Psoas muscle (tissue), 8 donors: ENCODE data around the gene SLC24A3. TPM values are rescaled to one million over a fixed set of nuclear protein-coding genes. Genes with fewer than 3 reads are reported as not detected.

Experiments
- ATAC-seq, 4 donors: fragments of 200-7000 bp; cut with Tn5 transposase; one replicate each; pipeline ENCODE4 v1.9.1; 2020; ENCODE audit warnings: moderate library complexity in 3 of 4, mild to moderate bottlenecking in 2 of 4
- DNase-seq, 2 donors: peaks; one replicate each; pipeline ENCODE4 v3.0.0-alpha.2; 2020
- H3K27ac ChIP-seq: fragments of 200-600 bp; one replicate; pipeline ENCODE4 v1.8.0; 2022
- H3K27me3 ChIP-seq, 3 donors: fragments of 200-600 bp in 1 of 3; one replicate each; pipeline versions ENCODE4 v1.6.1 to v1.8.0; 2013 to 2022; ENCODE audit warnings: low read length in 2 of 3, mild to moderate bottlenecking in 2 of 3, moderate library complexity in 1 of 3; ENCODE audit not compliant: insufficient read depth in 3 of 3
- H3K36me3 ChIP-seq, 2 donors: fragments of 200-600 bp in 1 of 2; one replicate each; pipeline versions ENCODE4 v1.6.1 to v1.8.0; 2013 to 2022; ENCODE audit warnings: low read depth in 1 of 2, mild to moderate bottlenecking in 1 of 2, moderate library complexity in 1 of 2; ENCODE audit not compliant: insufficient read depth in 1 of 2
- H3K4me1 ChIP-seq: fragments of 200-600 bp; one replicate; pipeline ENCODE4 v1.8.0; 2022
- H3K4me3 ChIP-seq: fragments of 200-600 bp; one replicate; pipeline ENCODE4 v1.8.0; 2022; ENCODE audit warnings: mild to moderate bottlenecking
- H3K9me3 ChIP-seq: fragments of 200-600 bp; one replicate; pipeline ENCODE4 v1.8.0; 2022
- WGBS, 3 donors: extraction: QIAGEN DNeasy Blood & Tissue Kit; methylation state at CpG; one replicate each; pipeline versions ENCODE4 v1.1.6 to v1.1.7; 2013; 5-methylcytosine and 5-hydroxymethylcytosine counted together
- intact Hi-C, 2 donors: fragments of 100-400 bp; cut with DNase I; formaldehyde crosslinking; loops; one replicate each; pipeline versions ENCODE4 v1.11.0 to v1.14.2; 2022
- polyA plus RNA-seq, 3 donors: library from polyadenylated mRNA; stranded (reverse); fragments of 200-250 nt; gene quantifications; one replicate each; pipeline ENCODE4 v1.2.3, GENCODE V29; 2013
- total RNA-seq, 4 donors: library from RNA; stranded (reverse); fragmentation: NEBNext Ultra II Directional in 2 of 4; extraction: Animal tissue kit (Norgen Biotek cat#: 25700) in 2 of 4; gene quantifications; one replicate each; pipeline versions ENCODE4 v1.2.1 to v1.2.4, GENCODE V29; 2021 to 2023
- TF ChIP-seq, protein P1 (sequence below): fragments of 200-600 bp; IDR thresholded peaks from one replicate; pipeline ENCODE4 v1.8.0; 2022; ENCODE audit warnings: antibody characterized with exemption
- donor health status: healthy with polysubstance abuse.
- donor health status: DM: no; HTN: no; CAD: no; lungs with moderate emphysema.
- donor health status: Bipolar disorder and iron deficiency.
- donor health status: healthy.
- donor health status: DM: yes; HTN: yes; CAD: no.
- donor health status: DM: no; HTN: no; CAD: no.
- donor health status: DM: no; HTN: no; CAD: no.
- donor health status: DM: yes; HTN: yes; CAD: no.

The SLC24A3 gene
- total and polyA plus RNA-seq, 7 donors: 3.0 to 24.4 (median 8.2) TPM

DNA sequence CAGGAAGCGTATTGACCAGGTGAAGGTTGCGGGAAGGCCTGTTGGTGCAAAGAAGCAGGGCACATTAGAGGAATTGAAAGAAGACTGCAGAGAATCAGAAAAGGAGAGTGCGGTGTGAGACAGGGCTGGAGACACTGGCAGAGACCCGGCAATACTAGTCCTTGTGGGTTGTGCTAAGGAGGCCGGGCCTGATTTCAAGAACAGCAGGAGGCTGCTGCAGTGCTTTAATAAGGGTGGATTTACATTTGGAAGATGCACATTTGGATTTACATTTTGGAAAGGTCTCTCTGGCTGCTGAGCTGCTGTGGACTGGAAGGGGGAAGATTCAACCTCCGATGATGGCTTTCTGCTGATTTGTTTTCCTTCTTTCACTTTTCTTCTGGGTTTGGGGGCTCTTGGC lies 167.8 kb downstream of the SLC24A3 start:
- no peak for DNase-seq
- Histone ChIP-seq H3K36me3 (no peaks in the 10 kb centered on the region), H3K4me3 (no peak overlapping the region), H3K27ac (no peak overlapping the region), H3K27me3 (no peaks in the 10 kb centered on the region), H3K9me3 (no peaks in the 10 kb centered on the region), H3K4me1 (no peaks in the 10 kb centered on the region)
- intact Hi-C loops: no loop called here
- TF ChIP-seq, protein P1, sequence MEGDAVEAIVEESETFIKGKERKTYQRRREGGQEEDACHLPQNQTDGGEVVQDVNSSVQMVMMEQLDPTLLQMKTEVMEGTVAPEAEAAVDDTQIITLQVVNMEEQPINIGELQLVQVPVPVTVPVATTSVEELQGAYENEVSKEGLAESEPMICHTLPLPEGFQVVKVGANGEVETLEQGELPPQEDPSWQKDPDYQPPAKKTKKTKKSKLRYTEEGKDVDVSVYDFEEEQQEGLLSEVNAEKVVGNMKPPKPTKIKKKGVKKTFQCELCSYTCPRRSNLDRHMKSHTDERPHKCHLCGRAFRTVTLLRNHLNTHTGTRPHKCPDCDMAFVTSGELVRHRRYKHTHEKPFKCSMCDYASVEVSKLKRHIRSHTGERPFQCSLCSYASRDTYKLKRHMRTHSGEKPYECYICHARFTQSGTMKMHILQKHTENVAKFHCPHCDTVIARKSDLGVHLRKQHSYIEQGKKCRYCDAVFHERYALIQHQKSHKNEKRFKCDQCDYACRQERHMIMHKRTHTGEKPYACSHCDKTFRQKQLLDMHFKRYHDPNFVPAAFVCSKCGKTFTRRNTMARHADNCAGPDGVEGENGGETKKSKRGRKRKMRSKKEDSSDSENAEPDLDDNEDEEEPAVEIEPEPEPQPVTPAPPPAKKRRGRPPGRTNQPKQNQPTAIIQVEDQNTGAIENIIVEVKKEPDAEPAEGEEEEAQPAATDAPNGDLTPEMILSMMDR: no peak
- ATAC-seq: no peak
- 86 to 98% (median 87%) methylated on average over 6 of the region's 6 CpGs for WGBS, 3 donors

DNA sequence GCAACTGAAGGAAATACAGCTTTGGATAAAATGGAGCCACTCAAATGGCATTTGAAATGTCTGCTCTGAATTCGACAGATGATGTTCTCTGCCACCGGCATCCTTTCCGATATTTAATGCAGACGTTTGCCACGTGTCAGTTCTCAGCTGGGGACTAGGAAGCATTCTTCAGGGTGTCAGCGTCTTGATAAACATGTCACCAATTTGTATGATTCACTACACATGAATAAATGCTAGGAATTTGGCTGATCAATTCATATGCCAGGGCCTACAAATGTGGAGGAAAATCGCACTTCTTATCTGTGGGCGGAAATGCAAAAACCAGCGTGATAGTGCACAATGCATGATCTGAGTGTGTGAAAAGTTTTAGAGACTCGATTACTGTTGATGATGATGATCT lies 169.5 kb downstream of the SLC24A3 start:
- ATAC-seq (no peak), DNase-seq (no peak)
- Histone ChIP-seq H3K36me3 (no peaks in the 10 kb centered on the region), H3K4me1 (no peaks in the 10 kb centered on the region), H3K27me3 (no peaks in the 10 kb centered on the region), H3K27ac (no peak overlapping the region), H3K9me3 (no peaks in the 10 kb centered on the region), H3K4me3 (no peak overlapping the region)
- intact Hi-C loops: no loop called here
- 44 to 79% (median 55%) methylated on average over 10 of the region's 10 CpGs for WGBS, 3 donors
- TF ChIP-seq, protein P1: no peak

DNA sequence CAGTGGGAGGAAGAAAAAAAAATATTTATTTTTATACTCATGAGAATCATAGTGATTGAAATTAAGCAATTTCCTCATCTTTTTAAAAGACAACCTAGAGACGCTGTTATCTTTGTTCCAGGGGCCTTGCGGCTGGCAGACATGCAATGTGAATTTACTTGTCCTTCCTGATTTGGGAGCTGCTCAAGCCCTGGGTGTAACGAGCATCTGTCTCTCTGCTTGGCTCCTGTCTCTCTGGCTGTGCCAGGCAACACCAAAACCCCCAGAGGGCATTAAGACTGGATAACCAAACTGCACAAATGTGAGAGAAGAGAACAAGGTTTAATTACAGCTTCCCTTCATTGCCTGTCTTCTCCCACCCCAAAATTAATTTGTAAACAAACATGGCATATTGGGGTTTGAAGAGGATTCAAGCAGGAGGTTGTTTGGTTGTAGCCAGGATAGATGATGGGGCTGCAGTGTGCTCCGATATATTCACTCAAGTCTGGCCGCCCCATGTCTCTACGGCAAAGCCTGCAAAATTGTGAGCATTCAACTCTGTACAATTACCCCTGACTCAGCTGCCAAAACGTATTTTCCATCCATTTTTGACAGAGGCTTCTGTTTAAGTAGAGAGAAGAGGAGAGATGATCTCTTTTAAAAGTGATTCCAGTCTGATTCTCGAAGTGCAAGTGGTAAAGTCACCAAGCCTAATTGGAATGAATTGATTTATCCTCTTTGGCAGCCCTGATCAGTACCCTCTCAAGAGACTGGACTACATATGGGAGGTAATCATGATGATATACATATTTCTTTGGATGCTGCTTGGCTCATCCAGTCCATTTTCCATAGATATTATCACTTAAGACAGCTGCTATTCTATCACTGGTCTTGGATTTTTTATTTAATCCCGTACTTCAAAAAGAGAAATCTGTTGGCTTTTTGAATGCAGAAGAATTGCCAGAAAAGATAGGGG lies 170.2 kb downstream of the SLC24A3 start:
- DNase-seq (no peak), ATAC-seq (no peak)
- WGBS, 3 donors: 46 to 70% (median 54%) methylated on average over 9 of the region's 9 CpGs
- no peak overlapping the region for H3K4me3 ChIP-seq
- H3K36me3 ChIP-seq: no peaks in the 10 kb centered on the region
- no peak overlapping the region for H3K27ac ChIP-seq
- H3K9me3 ChIP-seq: no peaks in the 10 kb centered on the region
- no peaks in the 10 kb centered on the region for H3K4me1 ChIP-seq
- intact Hi-C loops: no loop called here
- TF ChIP-seq, protein P1: no peak
- H3K27me3 ChIP-seq: no peaks in the 10 kb centered on the region

DNA sequence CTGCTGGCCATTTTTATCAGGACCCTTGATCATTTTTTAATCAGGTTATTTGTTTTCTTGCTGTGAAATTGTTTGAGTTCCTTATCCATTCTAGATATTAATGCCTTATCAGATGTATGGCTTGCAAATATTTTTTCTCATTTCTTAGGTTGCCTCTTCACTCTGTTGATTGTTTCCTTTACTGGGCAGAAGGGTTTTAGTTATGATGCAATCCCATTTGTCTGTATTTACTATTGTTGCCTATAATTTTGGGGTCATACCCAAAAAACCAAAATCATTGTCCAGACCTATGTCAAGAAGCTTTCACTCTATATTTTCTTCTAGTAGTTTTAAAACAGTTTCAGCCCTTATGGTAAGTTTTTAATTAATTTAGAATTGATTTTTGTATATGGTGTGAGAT lies 172.5 kb downstream of the SLC24A3 start:
- Histone ChIP-seq H3K4me3 (no peak overlapping the region), H3K36me3 (no peaks in the 10 kb centered on the region), H3K4me1 (no peaks in the 10 kb centered on the region), H3K9me3 (no peaks in the 10 kb centered on the region), H3K27ac (no peak overlapping the region), H3K27me3 (no peaks in the 10 kb centered on the region)
- ATAC-seq (no peak), DNase-seq (no peak)
- TF ChIP-seq, protein P1: no peak
- intact Hi-C loops: no loop called here

- Histone ChIP-seq H3K9me3 (no peaks in the 10 kb centered on the region), H3K27me3 (no peaks in the 10 kb centered on the region), H3K4me1 (no peaks in the 10 kb centered on the region), H3K36me3 (no peaks in the 10 kb centered on the region), H3K27ac (no peak overlapping the region), H3K4me3 (no peak overlapping the region)
- no peak for ATAC-seq
- no peak for DNase-seq
- TF ChIP-seq, protein P1: no peak
- intact Hi-C loops: no loop called here
Measured at GRCh38 chr20:19387251-19387650, 174.8 kb downstream of the SLC24A3 start.
